HG03520 (cell line): Measurements from ENCODE around the gene CD300LB.
"Not testable (repeated sequence)": the region's sequence is repeated elsewhere in the genome, so short reads cannot be mapped to it uniquely, and the experiment has no call there.

ENCODE experiments used
- ATAC-seq: cut with Tn5 transposase; IDR thresholded peaks from one replicate; pipeline ENCODE4 v1.9.1; 2021; ENCODE audit warnings: mild to moderate bottlenecking, moderate library complexity; ENCODE audit not compliant: unreplicated experiment

CD300LB gene

GRCh38 chr17:74531231-74531761 lies at the start of gene CD300LB:
TSS of gene CD300LB (minus strand) at chr17:74531475. CDS start at chr17:74531350, 125 bp downstream.
- ATAC-seq = no peak

- no peak for ATAC-seq
Measured at GRCh38 chr17:74579900-74580299, 48.6 kb upstream of the CD300LB start.

GRCh38 chr17:74578979-74579378 lies 47.7 kb upstream of the CD300LB start:
- no peak for ATAC-seq

- no peak for ATAC-seq
Measured at GRCh38 chr17:74574489-74575142, 43.3 kb upstream of the CD300LB start.

- not testable (repeated sequence) for ATAC-seq
Measured at GRCh38 chr17:74573635-74574034, 42.4 kb upstream of the CD300LB start.

GRCh38 chr17:74573169-74573568 lies 41.9 kb upstream of the CD300LB start:
- ATAC-seq = no peak

- no peak for ATAC-seq
Measured at GRCh38 chr17:74571621-74572270, 40.5 kb upstream of the CD300LB start.

- ATAC-seq = no peak
Measured at GRCh38 chr17:74569020-74570003, 38.0 kb upstream of the CD300LB start.

- ATAC-seq = no peak
Measured at GRCh38 chr17:74568106-74568873, 37.0 kb upstream of the CD300LB start.

- ATAC-seq = no peak
Measured at GRCh38 chr17:74567397-74567796, 36.1 kb upstream of the CD300LB start, which contains the start of gene CD300H. TSS of gene CD300H (minus strand) at chr17:74567509.

- ATAC-seq = no peak
Measured at GRCh38 chr17:74566132-74566753, 35.0 kb upstream of the CD300LB start.

GRCh38 chr17:74565126-74565525 lies 33.9 kb upstream of the CD300LB start:
- ATAC-seq = no peak

GRCh38 chr17:74563358-74563757 lies 32.1 kb upstream of the CD300LB start:
- no peak for ATAC-seq

- no peak for ATAC-seq
Measured at GRCh38 chr17:74561586-74561985, 30.3 kb upstream of the CD300LB start.

GRCh38 chr17:74558882-74559519 lies 27.7 kb upstream of the CD300LB start:
- no peak for ATAC-seq

GRCh38 chr17:74558402-74558801 lies 27.1 kb upstream of the CD300LB start:
- ATAC-seq = not testable (repeated sequence)

- no peak for ATAC-seq
Measured at GRCh38 chr17:74555427-74555940, 24.2 kb upstream of the CD300LB start.

GRCh38 chr17:74554909-74555308 lies 23.6 kb upstream of the CD300LB start:
- ATAC-seq = no peak

GRCh38 chr17:74552037-74552436 lies 20.8 kb upstream of the CD300LB start:
- ATAC-seq = no peak
